LNCAP (cell line): ENCODE data around the gene EBF4.

Source experiments
- TF ChIP-seq, protein P1 (sequence below): fragments of 450-650 bp; IDR thresholded peaks from 2 replicates; pipeline ENCODE4 v1.5.1; 2017; ENCODE audit warnings: mild to moderate bottlenecking

The EBF4 gene

DNA sequence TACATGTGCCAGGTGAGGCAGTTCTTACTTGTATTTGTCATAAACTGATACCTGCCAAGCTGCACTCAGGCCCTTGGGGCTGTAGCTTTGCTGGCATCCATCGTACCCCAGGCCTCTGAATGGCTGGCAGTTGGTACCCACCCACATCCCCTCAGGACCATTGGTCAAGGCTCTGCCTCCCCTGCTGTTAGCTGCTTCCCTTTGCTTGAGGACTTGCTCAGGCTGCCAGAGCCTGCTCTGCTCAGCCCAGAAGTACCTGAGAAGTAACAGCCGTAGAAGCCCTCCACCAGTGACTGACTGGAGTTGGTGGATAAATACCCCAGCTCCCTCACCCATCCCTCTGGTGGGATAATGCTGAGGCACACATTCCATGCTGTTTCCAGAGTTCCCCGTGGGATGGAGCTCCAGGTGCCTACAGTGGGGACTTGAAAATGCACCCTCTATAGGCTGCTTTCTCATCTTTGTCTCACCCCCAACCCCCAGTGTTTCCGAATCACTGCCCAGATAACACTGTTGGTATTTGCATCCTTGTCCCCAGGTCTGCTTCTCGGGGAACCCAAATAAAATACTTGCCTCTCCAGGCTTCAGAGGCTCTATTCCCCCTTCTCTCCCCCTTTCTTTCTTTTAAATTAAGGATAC lies 7.3 kb downstream of the EBF4 start:
- TF ChIP-seq, protein P1, sequence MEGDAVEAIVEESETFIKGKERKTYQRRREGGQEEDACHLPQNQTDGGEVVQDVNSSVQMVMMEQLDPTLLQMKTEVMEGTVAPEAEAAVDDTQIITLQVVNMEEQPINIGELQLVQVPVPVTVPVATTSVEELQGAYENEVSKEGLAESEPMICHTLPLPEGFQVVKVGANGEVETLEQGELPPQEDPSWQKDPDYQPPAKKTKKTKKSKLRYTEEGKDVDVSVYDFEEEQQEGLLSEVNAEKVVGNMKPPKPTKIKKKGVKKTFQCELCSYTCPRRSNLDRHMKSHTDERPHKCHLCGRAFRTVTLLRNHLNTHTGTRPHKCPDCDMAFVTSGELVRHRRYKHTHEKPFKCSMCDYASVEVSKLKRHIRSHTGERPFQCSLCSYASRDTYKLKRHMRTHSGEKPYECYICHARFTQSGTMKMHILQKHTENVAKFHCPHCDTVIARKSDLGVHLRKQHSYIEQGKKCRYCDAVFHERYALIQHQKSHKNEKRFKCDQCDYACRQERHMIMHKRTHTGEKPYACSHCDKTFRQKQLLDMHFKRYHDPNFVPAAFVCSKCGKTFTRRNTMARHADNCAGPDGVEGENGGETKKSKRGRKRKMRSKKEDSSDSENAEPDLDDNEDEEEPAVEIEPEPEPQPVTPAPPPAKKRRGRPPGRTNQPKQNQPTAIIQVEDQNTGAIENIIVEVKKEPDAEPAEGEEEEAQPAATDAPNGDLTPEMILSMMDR = no peak

DNA sequence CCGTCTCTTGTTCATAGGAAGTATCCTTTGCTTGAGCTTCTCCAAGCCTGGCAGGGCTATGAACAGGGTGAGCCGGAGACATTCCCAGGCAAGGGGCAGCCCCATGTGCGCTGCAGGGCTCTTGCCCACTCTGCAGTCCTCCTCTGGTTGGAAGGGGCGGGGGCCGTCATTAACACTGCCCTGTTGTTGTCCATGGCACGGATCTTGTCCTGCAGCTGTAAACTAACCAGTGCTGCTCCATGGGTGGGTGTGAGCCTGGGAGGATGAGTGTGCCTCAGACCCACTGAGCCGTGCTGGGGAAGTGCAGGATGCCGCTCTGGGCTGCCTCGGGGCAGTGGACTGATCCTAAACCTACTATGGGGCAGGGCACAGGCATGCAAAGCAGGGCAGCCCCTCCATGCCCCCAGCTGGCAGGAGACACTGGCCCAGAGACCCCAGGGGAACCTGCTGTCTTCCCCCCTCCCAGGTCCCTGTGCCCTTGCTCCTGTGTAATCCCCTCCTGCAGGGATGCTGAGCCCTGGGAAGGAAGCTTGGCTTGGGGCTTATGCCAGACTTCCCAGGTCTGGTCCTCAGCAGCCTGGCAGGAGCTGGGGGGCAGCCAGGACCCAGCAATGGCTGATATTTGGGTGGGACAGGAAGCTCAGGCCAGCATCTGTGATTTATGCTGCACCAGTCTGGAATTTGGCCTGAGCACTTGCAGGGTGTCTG lies 8.5 kb downstream of the EBF4 start:
- TF ChIP-seq, protein P1 = no peak

DNA sequence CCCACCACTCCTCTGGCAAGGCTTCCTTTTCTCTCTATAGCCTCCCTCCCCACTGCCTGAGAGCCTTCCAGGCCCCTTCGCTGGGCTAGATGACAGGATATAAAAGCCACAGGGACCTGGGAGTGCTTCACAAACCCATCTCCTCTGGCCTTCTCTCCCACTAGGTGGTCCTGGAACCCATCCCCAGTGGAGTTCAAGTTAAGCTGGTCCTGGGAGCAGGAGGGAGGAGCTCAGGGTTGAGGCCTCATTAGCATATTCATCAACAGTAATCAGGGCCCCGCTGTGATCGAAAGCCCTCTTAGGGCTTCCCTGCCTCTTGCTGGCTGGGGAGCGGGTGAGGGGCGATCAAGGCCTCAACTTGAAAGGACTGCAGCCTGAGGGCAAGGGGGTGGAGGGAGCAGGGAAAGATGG lies 9.1 kb downstream of the EBF4 start:
- TF ChIP-seq, protein P1 = no peak

DNA sequence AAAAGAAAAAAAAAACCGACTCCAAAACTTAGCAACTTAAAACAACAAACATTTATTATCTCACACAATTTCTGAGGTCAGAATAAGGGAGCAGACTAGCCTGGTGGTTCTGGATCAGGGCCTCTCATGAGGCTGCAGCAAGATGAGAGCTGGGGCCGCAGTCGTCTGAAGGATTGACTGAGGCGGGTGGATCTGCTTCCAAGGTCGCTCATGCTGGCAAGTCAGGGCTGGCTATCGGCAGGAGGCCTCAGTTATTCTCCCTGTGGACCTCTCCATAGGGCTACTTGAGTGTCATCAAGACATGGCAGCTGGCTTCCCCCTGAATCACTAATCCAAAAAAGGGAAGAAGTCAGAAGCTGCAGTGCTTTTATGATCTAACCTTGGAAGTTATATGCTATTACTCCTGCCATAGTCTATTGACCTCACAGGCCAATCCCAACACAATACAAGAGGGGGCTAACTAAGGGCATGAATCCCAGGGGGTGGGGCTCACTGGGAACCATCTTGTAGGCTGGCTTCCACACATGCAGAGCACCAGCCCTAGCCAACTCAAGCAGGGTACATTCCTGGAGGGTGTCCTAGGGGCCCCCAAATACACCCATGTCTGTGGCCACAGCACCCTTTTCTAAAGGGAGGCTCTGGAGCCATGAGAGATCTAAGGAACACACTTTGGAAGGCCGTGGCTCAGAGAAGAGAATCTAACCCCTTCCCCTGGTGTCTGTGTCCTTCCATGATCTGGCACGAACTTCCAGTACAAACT lies 11.3 kb downstream of the EBF4 start:
- TF ChIP-seq, protein P1 = no peak

DNA sequence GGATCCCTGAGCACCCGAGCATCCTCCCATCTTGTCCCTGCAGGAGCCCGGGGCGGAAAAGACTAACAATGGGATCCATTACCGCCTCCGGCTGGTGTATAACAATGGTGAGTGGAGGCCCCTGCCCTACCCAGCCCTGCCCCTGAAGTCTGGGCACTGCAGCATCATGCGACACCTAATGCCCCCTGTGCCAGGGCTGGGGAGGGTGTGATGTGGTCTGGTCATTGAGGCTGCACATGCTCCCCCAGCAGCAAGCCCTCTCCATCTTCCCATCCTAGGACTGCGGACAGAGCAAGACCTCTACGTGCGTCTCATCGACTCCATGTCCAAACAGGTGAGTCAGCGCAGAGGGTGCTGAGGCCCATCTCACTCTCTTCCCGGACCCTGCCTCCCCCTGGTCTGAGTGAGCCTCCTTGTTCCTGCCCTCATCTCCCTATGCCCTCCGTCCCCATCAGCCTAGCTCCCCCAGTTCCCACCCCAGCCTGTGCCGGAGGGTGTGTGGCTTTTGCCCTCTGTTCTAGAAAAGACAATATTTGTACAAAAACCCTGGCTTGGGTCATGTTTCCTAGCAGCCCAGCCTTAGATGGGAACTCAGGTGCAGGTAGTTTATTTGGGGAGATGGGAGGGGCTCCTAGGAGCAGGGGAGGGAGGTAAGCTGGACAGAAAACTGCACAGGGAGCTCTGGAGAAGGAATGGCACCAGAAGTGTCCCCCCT lies 13.5 kb downstream of the EBF4 start:
- TF ChIP-seq, protein P1 = no peak

DNA sequence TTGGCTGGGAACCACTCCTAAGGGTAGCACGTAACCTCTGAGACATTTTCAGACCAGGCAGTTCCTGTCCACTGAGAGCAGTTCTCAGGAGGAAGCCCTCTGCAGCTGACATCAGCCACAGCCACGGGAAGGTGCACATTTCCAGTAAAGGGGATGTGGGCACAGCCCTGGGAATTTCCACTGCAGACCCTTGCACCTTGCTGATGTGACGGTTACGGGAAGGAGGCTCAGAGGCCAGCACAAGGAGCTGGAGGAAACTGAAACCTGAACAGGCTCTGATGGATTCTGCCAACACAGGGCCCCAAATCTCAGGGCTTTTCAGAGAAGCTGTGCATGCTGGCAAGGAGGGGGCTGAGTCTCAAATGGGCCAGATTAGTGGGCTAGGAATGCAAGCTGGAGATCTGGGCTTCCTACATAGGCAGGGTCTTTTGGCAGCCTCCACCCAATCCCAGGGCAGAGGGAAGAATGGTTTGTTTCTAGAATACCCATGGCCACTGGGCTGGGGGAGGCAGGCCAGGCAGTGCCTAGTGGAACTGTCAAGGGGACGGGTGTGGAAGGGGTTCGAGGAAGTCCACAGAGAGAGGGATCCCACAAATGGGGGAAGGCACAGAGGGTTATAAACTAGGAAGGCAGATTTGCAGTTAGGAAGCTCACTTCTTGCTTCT lies 14.2 kb downstream of the EBF4 start:
- TF ChIP-seq, protein P1 = no peak
